Transverse colon (tissue), 4 donors: Measurements from ENCODE around the gene PLA2G2C.

Experiments
- CTCF ChIP-seq, 5 experiments: fragments of 200-600 bp in 3 of 5; fragments of 450-650 bp in 2 of 5; sonication (generic) in 3 of 5; IDR thresholded peaks; 1 replicate in 2 of 5; 2 replicates in 3 of 5; pipeline ENCODE4 v1.5.1; 2016 to 2017; ENCODE audit warnings: antibody characterized with exemption in 5 of 5, inconsistent platforms in 3 of 5, mild to moderate bottlenecking in 2 of 5, moderate library complexity in 1 of 5
- POLR2AphosphoS5 ChIP-seq, 3 donors: sonication (generic); formaldehyde crosslinking; IDR thresholded peaks; one replicate each; pipeline ENCODE4 v1.6.1; 2016; ENCODE audit warnings: antibody characterized with exemption in 3 of 3

- TF ChIP-seq CTCF (IDR thresholded peaks at IDR 0.05) (no peak), POLR2AphosphoS5 (IDR thresholded peaks at IDR 0.05) (no peak)
These were observed 42.9 kb upstream of the PLA2G2C start for GRCh38 chr1:20229171-20229570.
